Measurements from ENCODE around the gene CELSR3.

CELSR3 gene

GRCh38 chr3:48599509-48600285 lies 63.0 kb downstream of the CELSR3 start:
- no peak for DNase-seq

- no peak for DNase-seq
Measured at GRCh38 chr3:48599077-48599501, 63.6 kb downstream of the CELSR3 start.

DNA sequence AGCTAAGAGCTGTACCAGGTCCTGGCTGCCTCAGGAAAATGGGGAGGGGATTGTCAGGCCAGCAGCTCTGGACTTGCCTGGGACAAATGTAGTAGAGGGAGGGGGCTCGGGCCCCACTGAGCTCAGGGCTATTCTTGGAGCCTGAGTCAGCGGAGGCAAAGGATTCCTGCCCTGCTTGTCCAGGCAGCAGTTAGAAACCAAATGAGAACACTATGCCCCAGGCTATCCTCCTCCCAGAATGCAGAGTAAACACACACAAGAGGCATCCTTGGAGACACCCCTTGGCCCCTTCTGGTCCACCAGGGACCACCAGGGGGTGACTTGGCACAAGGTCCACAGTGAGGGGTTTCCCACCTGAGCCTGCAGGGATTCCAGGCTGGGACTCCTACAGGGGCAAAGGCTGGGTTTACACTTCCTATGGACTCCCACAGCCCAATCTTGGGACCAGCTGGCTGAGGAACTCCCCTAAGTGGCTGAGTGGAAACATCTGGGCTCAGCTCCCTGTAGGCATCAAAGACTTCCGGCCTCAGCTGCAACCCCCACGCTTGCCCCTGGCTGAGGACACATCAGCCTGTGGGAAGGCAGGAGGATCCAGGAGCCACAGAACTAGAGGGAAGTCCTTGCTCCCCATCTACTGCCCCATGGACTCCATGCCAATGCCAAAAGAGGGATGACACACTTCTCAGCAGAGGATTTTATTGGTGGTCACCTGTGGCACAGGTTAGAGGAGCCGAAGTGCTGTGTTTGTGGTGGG lies 64.2 kb downstream of the CELSR3 start:
- DNase-seq, result peak; percentile 97

GRCh38 chr3:48597408-48597800 lies 65.3 kb downstream of the CELSR3 start:
- no peak for DNase-seq

DNA sequence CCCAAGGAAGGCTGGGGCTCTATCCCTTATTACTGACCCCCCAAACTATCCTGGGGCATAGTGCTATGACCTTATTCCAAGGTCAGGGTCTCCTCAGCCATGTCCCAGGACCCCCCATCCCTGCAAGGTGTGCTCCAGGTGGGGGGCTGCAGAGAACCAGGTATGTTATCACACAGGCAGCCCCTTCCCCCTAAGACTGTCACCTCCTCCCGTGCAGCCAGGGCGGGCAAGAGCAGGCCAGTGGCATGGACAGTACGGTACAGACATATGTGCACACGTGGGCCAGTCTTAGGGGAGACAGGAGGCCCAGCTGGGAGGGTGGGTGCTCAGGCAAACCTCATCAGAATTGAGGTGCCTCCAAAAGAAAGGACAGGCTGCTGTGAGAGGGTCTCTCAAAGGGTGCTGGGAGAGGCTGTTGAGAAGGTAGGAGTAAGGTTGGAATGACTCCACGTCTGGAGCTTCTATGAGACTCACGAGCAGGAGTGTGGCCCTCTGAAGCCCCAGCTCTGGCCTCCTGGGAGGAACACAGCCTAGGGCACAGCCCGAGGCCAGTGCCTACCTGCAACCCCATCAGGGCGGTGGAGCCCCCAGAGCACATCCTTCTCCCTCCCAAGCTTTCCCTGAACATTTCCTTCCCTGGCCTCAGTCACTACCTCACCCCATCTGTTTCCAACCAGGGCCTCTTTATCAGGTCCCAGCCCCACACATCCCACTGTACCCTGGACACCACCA lies 65.8 kb downstream of the CELSR3 start:
- DNase-seq, result no peak

- no peak for DNase-seq
Measured at GRCh38 chr3:48596157-48596556, 66.5 kb downstream of the CELSR3 start.

DNA sequence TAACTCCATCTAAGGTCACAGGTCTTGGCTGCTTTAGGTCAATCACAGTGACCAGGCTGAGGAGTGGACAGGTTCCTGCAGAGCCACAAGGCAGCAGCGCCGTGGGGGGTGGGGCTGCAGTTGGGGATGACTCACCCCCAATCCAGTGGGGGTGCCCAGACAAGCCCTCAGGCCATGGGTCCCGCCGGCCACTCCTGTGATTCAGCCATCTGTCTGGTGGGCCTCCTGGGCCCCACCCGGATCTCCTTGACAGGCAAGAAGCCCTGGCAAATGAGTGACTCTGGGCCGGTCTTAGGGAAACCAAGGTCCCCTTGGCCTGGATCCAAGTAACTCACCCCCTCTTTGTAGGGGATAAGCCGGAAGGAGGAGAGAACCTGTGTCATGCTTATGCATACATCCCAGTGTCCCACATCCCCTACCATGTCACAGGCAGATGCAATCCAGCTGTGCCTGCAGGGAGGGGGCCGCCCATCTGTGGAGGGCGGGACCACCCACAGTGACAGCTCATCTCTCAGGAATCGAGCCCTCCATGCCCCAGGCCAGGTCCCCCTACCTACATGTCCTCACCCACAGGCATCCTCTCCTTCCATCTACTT lies 67.1 kb downstream of the CELSR3 start:
- DNase-seq, result peak; percentile 97

GRCh38 chr3:48595075-48595525 lies 67.6 kb downstream of the CELSR3 start, which contains the start of gene COL7A1:
TSS of gene COL7A1 (minus strand) at chr3:48595329. CDS start at chr3:48595159, 170 bp downstream.
- no peak for DNase-seq

GRCh38 chr3:48594417-48595049 lies 68.2 kb downstream of the CELSR3 start:
- DNase-seq, result peak; percentile 45

DNA sequence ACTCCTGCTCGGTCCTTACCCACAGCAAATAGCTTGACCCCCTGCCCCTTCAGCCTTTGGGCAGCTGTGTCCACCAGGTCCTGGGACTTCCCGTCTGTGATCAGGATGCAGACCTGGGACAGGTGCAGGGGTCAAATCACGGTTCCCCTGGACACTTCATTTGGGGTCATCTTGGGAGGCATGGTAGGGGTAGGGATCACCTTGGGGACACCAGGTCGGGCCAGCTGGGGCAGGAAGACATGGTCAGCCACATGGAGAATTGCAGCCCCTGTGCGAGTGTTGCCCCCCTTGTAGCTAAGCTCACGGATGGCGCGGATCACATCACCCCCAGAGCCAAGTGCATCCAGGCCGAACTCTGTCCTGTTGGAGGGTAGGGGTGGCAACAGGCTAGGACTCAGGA lies 69.3 kb downstream of the CELSR3 start:
- no peak for DNase-seq

- peak; percentile 21 for DNase-seq
Measured at GRCh38 chr3:48592519-48593087, 70.1 kb downstream of the CELSR3 start.

- no peak for DNase-seq
Measured at GRCh38 chr3:48591886-48592518, 70.7 kb downstream of the CELSR3 start.

DNA sequence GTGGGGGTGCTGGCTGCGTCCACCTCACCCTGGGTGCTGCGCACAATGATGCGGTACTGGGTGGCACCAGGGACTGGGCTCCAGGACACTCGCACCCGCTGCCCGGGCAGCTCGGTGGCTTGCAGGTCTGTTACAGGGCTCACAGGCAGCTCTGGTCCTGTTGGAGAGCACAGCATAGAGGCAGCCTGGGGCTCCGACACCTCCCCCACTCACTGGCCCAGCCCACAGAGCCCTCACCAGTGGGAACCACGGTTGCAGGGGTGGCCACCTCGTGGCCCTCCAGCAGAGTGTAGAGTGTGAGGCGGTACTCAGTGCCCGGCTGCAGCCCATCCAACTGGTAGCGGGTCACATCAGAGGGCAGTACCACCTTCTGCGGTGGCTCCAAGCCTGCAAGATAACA lies 71.2 kb downstream of the CELSR3 start:
- DNase-seq, result no peak

DNA sequence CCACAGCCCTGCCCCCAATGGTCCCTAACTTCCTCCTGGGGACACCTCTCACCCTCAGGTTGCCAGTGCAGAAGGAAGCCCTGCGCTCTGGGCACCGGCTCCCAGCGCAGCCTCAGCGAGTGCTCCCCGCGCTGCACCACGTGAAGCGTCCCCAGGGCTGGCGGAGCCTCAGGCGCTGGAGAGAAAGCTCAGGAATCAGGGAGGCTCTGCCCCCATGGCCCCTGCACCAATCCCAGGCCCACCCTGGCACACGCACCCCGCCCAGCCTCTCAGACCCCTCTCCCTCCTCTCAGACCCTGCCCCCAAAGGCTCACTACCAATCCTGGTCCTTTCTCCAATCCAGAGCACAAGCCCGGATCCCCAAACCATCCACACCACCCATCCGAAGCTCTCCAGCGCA lies 74.5 kb downstream of the CELSR3 start:
- DNase-seq, result no peak

DNA sequence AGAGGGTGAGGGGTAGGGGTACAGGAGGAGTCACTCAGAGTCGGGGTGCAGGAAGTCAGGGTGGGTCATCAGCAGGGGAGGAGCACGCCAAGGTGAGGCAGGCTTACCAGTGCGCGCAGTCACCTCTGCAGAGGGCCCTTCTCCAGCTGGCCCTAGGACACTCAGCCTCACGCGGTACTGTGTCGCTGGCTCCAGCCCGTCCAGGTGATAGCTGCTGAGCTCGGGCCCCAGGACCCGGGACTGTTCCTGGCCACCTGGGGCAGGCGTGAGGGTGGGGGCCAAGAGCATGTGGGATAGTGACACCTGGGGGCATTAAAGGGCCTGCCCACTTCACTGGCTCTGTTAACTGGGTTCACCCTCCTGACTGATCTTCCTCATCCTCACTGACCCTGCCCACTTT lies 75.0 kb downstream of the CELSR3 start:
- no peak for DNase-seq
